Glomerular visceral epithelial cell (primary cell): ENCODE measurements around the gene CDH15.

Source experiments
- DNase-seq: peaks from one replicate; pipeline ENCODE4 v3.0.0-alpha.2; 2016; ENCODE audit errors: extremely low spot score

CDH15 gene, protein sequence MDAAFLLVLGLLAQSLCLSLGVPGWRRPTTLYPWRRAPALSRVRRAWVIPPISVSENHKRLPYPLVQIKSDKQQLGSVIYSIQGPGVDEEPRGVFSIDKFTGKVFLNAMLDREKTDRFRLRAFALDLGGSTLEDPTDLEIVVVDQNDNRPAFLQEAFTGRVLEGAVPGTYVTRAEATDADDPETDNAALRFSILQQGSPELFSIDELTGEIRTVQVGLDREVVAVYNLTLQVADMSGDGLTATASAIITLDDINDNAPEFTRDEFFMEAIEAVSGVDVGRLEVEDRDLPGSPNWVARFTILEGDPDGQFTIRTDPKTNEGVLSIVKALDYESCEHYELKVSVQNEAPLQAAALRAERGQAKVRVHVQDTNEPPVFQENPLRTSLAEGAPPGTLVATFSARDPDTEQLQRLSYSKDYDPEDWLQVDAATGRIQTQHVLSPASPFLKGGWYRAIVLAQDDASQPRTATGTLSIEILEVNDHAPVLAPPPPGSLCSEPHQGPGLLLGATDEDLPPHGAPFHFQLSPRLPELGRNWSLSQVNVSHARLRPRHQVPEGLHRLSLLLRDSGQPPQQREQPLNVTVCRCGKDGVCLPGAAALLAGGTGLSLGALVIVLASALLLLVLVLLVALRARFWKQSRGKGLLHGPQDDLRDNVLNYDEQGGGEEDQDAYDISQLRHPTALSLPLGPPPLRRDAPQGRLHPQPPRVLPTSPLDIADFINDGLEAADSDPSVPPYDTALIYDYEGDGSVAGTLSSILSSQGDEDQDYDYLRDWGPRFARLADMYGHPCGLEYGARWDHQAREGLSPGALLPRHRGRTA

DNA sequence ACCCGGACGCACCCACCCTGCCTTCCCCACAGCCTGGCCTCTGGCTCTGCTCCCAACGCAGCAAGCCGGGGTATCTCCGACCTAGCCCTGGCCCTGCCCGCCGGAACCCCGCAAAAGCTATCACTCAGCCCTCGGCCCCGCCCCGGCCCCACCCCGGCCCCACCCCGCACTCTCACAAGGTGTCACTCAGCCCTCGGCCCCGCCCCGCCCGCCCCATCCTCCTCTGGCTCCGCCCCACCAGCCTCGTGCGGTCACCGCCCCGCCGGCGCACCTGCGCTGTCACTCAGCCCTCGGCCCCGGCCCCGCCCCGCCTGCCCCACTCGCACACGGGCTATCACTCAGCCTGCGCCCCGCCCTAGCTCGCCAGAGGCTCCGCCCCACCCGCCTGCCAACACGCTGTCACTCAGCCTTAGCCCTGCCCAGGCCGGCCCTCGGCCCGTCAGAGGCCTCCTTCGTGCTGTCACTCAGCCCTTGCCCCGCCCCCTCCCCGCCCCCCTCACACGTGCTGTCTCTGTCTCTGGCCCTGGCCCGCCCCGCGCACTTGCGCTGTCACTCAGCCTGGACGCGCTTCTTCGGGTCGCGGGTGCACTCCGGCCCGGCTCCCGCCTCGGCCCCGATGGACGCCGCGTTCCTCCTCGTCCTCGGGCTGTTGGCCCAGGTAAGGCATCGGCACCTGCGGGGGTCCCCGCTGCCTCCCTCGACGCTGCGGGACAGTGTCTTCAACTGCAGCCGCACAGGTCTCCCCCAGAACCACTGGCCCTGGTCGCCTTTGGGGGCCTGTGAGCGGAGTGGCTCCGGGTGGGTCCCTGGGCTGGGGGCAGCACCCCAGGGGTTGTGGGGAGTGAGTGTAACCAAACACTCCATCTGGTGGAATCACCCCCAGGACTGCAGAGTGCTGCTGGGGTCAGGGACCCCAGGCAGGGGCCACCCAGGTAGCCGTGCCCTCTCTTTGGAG, at the start of gene CDH15:
Gene CDH15 (plus strand): TSS at position 533 of the 955 bp plus-strand sequence. CDS start 84 bp downstream, at position 617.
- peak; percentile 86 for DNase-seq

- DNase-seq = no peak
Observed at GRCh38 chr16:89122322-89122851, 49.2 kb upstream of the CDH15 start.

GRCh38 chr16:89123001-89123830, 48.3 kb upstream of the CDH15 start:
- DNase-seq = no peak

GRCh38 chr16:89123831-89124100, 47.8 kb upstream of the CDH15 start:
- DNase-seq = no peak

DNA sequence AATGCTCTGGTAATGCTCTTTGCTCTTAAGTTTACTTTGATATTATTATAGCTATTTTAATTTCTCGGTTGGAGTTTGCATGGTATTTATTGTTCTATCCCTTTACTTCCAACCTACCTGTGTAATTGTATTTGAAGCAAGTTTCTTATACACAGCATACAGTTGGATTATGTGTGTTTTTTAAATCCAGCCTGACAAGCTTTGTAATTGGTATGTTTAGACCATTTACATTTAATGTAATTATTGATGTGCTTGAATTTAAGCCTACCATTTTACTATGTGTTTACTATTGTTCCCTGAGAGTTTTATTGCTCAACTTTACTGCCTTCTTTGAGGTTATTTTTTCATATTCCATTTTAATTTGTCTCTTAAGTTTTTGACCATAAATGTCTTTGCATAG, 42.2 kb upstream of the CDH15 start:
- no peak for DNase-seq

DNA sequence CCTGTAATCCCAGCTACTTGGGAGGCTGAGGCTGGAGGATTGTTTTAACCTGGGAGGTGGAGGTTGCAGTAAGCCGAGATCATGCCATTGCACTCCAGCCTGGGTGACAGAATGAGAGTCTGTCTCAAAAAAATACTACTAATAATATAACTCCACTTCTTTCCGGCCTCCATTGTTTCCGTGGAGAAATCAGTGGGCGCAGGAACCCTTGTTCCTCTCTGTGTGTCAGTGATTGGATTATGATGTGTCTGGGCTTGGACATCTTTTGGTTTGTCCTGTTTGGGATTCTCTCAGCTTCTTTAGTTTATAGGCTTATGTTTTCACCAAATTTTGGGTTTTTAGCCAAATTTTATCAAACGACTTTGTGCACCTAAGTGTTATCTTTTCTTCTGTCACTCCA, 41.1 kb upstream of the CDH15 start:
- DNase-seq = no peak

DNA sequence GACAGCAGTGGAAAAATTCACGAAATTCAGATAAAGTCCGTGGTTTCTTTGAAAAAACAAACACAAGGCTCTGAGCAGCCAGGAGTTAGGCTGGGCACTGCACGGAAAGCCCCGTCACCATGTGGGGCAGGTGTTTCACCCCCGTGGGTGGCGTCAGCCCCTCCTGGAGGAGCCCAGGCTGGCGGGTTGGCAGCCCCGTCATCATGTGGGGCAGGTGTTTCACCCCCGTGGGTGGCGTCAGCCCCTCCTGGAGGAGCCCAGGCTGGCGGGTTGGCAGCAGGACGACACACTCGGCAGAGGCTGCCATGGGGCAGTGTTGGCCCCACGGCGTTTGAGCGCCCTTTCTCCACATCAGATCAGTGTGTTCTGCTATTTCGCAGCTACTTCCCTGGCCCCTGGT, 39.8 kb upstream of the CDH15 start:
- no peak for DNase-seq

DNA sequence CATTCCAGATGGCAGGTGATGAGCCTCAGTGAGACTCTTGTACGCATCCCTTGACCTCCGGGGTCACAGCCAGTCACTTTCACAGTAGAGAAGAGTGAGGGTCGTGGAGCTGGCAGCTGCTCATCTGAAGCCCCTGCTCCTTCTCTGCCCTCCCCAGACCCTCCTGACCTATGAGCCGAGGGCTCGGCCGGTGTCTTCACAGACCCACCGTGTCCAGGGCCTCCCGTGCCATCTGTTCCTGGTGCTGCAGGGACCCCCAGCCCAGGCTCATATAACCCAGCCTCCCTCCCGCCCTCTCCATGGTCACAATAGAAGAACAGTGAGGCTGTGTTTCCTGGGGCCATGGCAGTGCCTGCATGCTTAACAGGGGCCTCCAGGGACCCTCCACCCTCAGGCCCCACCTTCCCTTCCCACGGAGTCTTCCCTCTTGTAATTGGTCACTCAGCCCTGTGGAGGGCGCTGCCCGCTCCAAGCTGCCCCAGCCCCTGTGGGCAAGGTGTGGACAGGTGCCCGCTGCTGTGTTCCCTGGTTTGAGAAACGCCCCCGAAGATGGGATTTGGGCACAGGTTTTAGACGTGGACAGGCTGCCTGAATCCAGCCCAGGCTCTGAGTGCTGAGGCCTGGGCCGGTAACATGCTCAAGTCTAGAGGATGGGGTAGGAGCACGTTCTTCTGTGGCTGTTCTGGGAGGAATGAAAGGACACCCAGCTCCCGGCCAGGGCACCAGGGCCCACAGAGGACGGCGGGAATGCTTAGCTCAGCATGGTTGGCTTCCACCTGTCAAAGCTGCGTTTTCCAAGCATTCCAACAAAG, 39.1 kb upstream of the CDH15 start:
- no peak for DNase-seq

DNA sequence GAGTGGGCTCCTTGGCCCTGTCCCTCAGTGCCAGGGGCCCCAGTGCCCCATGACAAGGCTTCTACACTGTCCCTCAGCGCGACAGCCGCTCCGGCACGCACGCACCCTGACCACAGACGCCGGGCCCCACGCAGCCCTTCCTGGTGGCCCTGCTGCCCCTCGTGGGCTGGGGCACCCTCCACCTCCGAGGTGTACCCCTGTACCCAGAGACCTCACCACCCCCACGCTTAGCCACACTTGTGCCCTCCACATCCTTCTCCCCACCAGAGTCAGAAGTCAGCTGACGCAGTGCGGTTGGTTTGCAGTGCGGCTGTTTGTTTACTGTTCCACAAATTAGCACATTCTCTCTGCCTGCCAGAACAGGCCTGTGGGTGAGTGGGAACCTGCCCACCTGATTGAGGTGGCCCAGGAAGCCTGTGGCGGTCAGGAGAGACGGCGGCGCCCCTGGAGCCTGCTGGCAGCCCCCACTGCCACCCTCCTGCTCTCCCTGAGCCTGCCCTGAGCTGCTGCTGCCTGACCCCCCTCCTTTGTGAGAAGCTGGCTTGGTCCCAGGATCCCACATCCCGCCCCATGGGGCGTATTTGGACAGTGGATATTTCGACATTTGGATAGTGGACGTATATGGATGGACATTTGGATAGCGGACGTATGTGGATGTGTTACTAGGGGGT, 38.0 kb upstream of the CDH15 start:
- DNase-seq = no peak

- no peak for DNase-seq
Observed at GRCh38 chr16:89134269-89134668, 37.3 kb upstream of the CDH15 start.

GRCh38 chr16:89135166-89135565, 36.4 kb upstream of the CDH15 start:
- DNase-seq = no peak

- DNase-seq = no peak
Observed at GRCh38 chr16:89135971-89136765, 35.4 kb upstream of the CDH15 start.

GRCh38 chr16:89136931-89137330, 34.6 kb upstream of the CDH15 start:
- no peak for DNase-seq

DNA sequence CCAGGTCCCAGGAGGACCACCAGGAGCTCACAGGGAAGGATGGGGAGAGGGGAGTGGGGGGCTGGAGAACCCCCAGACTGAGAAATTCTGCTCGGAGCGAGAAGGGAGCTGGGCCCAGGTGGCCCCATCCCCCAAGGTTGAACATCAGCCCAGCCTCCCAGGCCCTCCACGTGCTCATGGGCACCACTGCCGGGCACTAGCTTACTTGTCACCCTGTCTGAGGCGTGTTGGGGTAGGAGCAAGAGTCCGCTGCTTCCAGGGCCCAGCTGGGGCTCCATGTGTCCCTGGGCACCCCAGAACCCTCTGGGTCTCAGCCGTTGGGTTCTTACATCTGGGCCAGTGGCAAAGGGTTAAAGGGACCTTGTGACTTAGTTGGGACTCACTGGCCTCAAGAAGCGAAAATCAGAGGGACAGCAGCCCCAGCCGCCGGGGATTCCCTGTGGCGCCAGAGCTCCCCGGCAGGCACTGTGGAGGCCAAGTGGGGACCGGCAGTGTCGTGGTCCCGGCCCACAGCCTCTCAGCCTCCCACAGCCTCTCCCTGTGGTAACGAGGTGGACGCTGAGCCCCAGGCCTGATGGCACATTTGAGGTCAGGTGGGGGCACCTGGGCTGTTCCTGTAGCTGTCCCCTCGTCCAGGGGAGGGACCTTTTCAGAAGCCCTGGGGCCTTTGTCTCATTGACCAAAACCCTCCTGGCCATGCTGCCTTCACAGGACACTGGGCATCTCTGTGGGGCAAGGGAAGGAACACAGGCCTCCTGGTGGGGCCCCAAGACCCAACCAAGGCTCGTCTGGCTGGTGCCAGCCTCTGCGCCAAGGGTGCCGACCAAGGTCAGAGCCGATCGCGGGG, 33.7 kb upstream of the CDH15 start:
- no peak for DNase-seq

GRCh38 chr16:89138513-89138795, 33.1 kb upstream of the CDH15 start:
- no peak for DNase-seq

DNA sequence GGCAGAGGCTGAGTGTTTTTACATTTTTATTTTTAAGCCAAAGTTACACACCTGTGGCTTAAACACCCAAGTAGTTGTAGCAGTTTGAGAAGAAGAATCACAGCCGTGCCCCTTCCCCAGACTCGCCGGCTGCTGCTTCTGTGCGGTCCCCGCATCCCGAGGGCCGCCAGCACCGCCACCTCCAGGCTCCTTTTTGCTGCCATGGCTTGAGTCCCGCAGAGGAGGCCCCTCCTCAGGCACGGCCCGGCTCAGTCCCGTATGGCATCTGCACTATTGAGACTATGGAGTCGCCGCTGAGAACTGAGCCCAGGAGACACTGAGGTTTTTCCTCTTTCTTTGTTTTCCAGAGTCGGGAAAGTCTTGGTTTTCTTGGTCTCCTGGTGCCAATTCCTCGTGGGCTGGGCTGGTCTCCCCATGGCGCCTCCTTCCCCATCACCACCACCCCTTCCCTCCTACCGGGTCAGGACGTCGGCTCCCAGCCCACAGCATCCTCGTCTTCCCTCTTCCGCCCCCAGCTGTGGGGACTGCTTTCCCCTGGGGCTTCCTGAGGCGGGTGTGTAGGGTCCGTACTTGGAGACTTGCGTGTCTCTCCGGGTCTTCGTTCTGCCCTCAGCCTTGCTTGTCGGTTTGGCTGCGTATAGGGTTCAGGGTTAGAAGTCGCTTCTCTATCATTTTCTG, 32.6 kb upstream of the CDH15 start:
- no peak for DNase-seq

- DNase-seq = no peak
Observed at GRCh38 chr16:89139907-89140361, 31.6 kb upstream of the CDH15 start.
